ENCODE measurements around the gene CCSER1. TPM values are rescaled to one million over a fixed set of nuclear protein-coding genes. Genes with fewer than 3 reads are reported as not detected.

CCSER1 gene
- polyA plus RNA-seq, 1 experiment = not detected

- TF ChIP-seq, protein P1, sequence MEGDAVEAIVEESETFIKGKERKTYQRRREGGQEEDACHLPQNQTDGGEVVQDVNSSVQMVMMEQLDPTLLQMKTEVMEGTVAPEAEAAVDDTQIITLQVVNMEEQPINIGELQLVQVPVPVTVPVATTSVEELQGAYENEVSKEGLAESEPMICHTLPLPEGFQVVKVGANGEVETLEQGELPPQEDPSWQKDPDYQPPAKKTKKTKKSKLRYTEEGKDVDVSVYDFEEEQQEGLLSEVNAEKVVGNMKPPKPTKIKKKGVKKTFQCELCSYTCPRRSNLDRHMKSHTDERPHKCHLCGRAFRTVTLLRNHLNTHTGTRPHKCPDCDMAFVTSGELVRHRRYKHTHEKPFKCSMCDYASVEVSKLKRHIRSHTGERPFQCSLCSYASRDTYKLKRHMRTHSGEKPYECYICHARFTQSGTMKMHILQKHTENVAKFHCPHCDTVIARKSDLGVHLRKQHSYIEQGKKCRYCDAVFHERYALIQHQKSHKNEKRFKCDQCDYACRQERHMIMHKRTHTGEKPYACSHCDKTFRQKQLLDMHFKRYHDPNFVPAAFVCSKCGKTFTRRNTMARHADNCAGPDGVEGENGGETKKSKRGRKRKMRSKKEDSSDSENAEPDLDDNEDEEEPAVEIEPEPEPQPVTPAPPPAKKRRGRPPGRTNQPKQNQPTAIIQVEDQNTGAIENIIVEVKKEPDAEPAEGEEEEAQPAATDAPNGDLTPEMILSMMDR (IDR thresholded peaks at IDR 0.05; ENCODE audit: insufficient read depth, low read depth, low read length) = no peak
- Histone ChIP-seq H3K4me3 (ENCODE audit: low read depth, low read length) (no peak overlapping the region), H3K27me3 (ENCODE audit: control insufficient read depth, insufficient read depth, low read length) (no peaks in the 10 kb centered on the region), H3K36me3 (ENCODE audit: control insufficient read depth, insufficient read depth, low read length) (no peaks in the 10 kb centered on the region)
- no peak for DNase-seq (ENCODE audit: low read depth)
- CTCF ChIA-PET = no interaction called here
- POLR2A ChIA-PET = no interaction called here
These were observed 314.6 kb downstream of the CCSER1 start for GRCh38 chr4:90441770-90442169.

- TF ChIP-seq, protein P1 (IDR thresholded peaks at IDR 0.05; ENCODE audit: insufficient read depth, low read depth, low read length) = no peak
These were observed 315.4 kb downstream of the CCSER1 start for GRCh38 chr4:90442619-90443018.

GRCh38 chr4:90443231-90443630 is 316.0 kb downstream of the CCSER1 start:
- H3K4me3 ChIP-seq (ENCODE audit: low read depth, low read length) = no peak overlapping the region
- H3K36me3 ChIP-seq (ENCODE audit: control insufficient read depth, insufficient read depth, low read length) = no peaks in the 10 kb centered on the region
- ChIA-PET POLR2A (no interaction called here), CTCF (no interaction called here)
- no peaks in the 10 kb centered on the region for H3K27me3 ChIP-seq (ENCODE audit: control insufficient read depth, insufficient read depth, low read length)
- DNase-seq (ENCODE audit: low read depth) = no peak
- TF ChIP-seq, protein P1 (IDR thresholded peaks at IDR 0.05; ENCODE audit: insufficient read depth, low read depth, low read length) = no peak

More at GRCh38 chr4:90442619-90443018, 315.4 kb downstream of the CCSER1 start:
- H3K36me3 ChIP-seq (ENCODE audit: control insufficient read depth, insufficient read depth, low read length) = no peaks in the 10 kb centered on the region
- ChIA-PET POLR2A (no interaction called here), CTCF (no interaction called here)
- no peak for DNase-seq (ENCODE audit: low read depth)
- no peaks in the 10 kb centered on the region for H3K27me3 ChIP-seq (ENCODE audit: control insufficient read depth, insufficient read depth, low read length)
- H3K4me3 ChIP-seq (ENCODE audit: low read depth, low read length) = no peak overlapping the region

DNA sequence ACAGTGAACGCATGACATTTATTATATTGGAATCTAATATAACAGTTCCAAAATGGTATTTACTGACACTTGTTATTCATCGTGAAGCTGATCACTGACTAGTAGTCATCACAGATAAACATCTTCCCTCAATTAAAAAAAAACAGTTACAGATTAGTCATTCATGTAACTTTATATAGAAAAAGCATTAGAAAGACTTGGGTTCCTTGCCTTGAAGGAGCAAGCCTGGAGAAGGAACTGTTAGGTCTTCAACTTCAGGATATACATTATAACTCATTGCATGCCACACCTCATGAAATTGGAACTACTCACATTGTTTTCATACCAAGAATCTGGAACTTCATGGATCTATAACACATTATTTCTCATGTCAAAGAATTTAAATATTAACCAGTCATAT is 317.7 kb downstream of the CCSER1 start:
- CTCF ChIA-PET = no interaction called here
- H3K36me3 ChIP-seq (ENCODE audit: control insufficient read depth, insufficient read depth, low read length) = no peaks in the 10 kb centered on the region
- no peak for DNase-seq (ENCODE audit: low read depth)
- no peaks in the 10 kb centered on the region for H3K27me3 ChIP-seq (ENCODE audit: control insufficient read depth, insufficient read depth, low read length)
- TF ChIP-seq, protein P1 (IDR thresholded peaks at IDR 0.05; ENCODE audit: insufficient read depth, low read depth, low read length) = no peak
- H3K4me3 ChIP-seq (ENCODE audit: low read depth, low read length) = no peak overlapping the region
- POLR2A ChIA-PET = no interaction called here

DNA sequence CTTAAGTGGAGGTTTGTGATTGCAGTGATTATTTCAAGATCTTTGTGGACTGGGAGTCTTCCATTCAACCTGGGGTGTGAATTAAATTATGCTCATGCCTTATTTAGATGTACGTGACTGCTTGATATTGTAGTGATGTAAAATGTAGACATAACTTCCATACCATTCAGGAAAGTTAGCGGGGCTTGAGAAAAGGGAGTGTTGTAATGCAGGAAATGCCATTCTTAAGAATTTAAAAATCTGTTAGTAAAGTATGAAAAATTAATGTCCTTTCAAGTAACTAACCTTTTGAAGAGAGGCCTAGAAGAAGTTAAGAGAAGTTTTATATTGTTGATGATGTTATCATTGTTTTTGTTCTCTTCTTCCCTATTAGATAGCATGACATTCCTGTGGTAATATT is 318.2 kb downstream of the CCSER1 start:
- DNase-seq (ENCODE audit: low read depth) = no peak
- TF ChIP-seq, protein P1 (IDR thresholded peaks at IDR 0.05; ENCODE audit: insufficient read depth, low read depth, low read length) = no peak
- ChIA-PET CTCF (no interaction called here), POLR2A (no interaction called here)
- Histone ChIP-seq H3K27me3 (ENCODE audit: control insufficient read depth, insufficient read depth, low read length) (no peaks in the 10 kb centered on the region), H3K36me3 (ENCODE audit: control insufficient read depth, insufficient read depth, low read length) (no peaks in the 10 kb centered on the region), H3K4me3 (ENCODE audit: low read depth, low read length) (no peak overlapping the region)

All from BJ (cell line).